Measurements from ENCODE around the gene MYL6. TPM values are rescaled to one million over a fixed set of nuclear protein-coding genes. Genes with fewer than 3 reads are reported as not detected.

Gene MYL6
- total and polyA plus RNA-seq, 9 of the 15 experiments (the other 6 are each of a cell fraction or from before 2014, with no cell fraction given) = 557 to 1,664 (median 958) TPM

GRCh38 chr12:56129206-56129941 is 28.8 kb upstream of the MYL6 start (continued):
- TF ChIP-seq MLX (CRISPR knock-in tag; conservative IDR thresholded peaks at IDR 0.05) (no peak), ZNF282 (CRISPR knock-in tag; IDR thresholded peaks at IDR 0.05) (no peak), CAMTA2 (CRISPR knock-in tag; conservative IDR thresholded peaks at IDR 0.05) (no peak), ZNF143 (CRISPR knock-in tag; IDR thresholded peaks at IDR 0.05) (no peak), NFE2 (IDR thresholded peaks at IDR 0.05; ENCODE audit: low read depth) (no peak), ARID3B (CRISPR knock-in tag; IDR thresholded peaks at IDR 0.05; ENCODE audit: borderline replicate concordance) (no peak), ZNF511 (CRISPR knock-in tag; IDR thresholded peaks at IDR 0.05) (no peak), E2F4 (CRISPR knock-in tag; IDR thresholded peaks at IDR 0.05; ENCODE audit: low read depth) (no peak), ZBTB43 (CRISPR knock-in tag; IDR thresholded peaks at IDR 0.05) (0 out of 2 replicates have a peak, but pooled peaks have one; percentile 57), ZKSCAN3 (CRISPR knock-in tag; IDR thresholded peaks at IDR 0.05) (no peak), ZNF75A (CRISPR knock-in tag; IDR thresholded peaks at IDR 0.05) (no peak), SOX6 (IDR thresholded peaks at IDR 0.05) (peak; percentile 65), HNRNPLL (IDR thresholded peaks at IDR 0.05; ENCODE audit: low read depth, low read length, poor library complexity, severe bottlenecking) (peak; percentile 94), NR1H2 (CRISPR knock-in tag; IDR thresholded peaks at IDR 0.05) (peak; percentile 9; the same call in 1 of the 2 replicates), EP300 (IDR thresholded peaks at IDR 0.05; ENCODE audit: low read length) (peak; percentile 48), BDP1 (IDR thresholded peaks at IDR 0.05; ENCODE audit: insufficient read depth, insufficient read length) (no peak), ZNF354B (CRISPR knock-in tag; IDR thresholded peaks at IDR 0.05) (no peak), KAT8 (IDR thresholded peaks at IDR 0.05; ENCODE audit: low read depth) (no peak), ZBTB33 (CRISPR knock-in tag; IDR thresholded peaks at IDR 0.05) (no peak), ZNF445 (CRISPR knock-in tag; IDR thresholded peaks at IDR 0.05; ENCODE audit: low read depth) (no peak), PKNOX1 (IDR thresholded peaks at IDR 0.05) (no peak)

All from K562 (cell line).